ENCODE results near the gene ADK. TPM values are rescaled to one million over a fixed set of nuclear protein-coding genes. Genes with fewer than 3 reads are reported as not detected.

The ADK gene
- total RNA-seq, 1 experiment from 2014 or later = 26.8 TPM

DNA sequence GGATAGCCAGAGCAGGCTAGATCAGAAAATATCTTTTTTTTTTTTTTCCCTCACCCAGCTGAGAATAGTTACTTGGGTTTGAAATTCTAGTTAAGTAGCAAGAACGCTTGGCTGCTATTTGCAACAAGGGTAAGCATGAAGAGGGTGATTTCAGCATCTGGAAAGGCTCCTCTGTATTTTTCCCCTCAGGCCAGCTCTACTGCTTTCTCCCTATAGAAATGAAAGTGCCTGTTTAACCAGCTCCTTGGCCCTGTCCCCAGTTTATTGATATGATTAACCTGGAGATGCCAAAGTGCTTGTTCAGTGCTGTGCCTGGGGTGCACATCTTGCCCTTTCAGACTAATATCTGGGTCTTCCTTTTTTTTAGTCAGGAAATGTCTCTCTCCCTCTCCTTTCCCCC, 37.5 kb upstream of the ADK start:
- Histone ChIP-seq H2AK5ac (ENCODE audit: insufficient read length, low read length) (no peak overlapping the region), H3K23ac (ENCODE audit: insufficient read length, low read depth, low read length) (no peak overlapping the region), H4K20me1 (ENCODE audit: control insufficient read depth, insufficient read depth, insufficient read length) (no peaks in the 10 kb centered on the region), H2BK120ac (ENCODE audit: low read depth, low read length, poor library complexity, severe bottlenecking) (no peak overlapping the region), H3K79me2 (ENCODE audit: insufficient read depth, low read length) (no peaks in the 10 kb centered on the region), H3K4ac (ENCODE audit: low read depth, low read length) (no peak overlapping the region), H3K9ac (ENCODE audit: extremely low read depth, insufficient read length, low read length) (no peak overlapping the region), H3K23me2 (ENCODE audit: insufficient read length, low read depth, low read length, poor library complexity, severe bottlenecking) (no peaks in the 10 kb centered on the region), H2BK15ac (ENCODE audit: low read depth, low read length) (no peak overlapping the region), H3K4me1 (ENCODE audit: insufficient read depth, low read length) (no peaks in the 10 kb centered on the region), H2AFZ (ENCODE audit: low read length) (no peak overlapping the region), H3K27me3 (ENCODE audit: insufficient read depth, low read length) (no peaks in the 10 kb centered on the region), H3K56ac (ENCODE audit: insufficient read length, low read depth, low read length) (no peak overlapping the region), H2BK20ac (ENCODE audit: low read depth, low read length, poor library complexity, severe bottlenecking) (no peak overlapping the region), H4K91ac (ENCODE audit: insufficient read length, low read depth, low read length) (no peak overlapping the region), H3T11ph (ENCODE audit: low read length) (no peak overlapping the region), H3K18ac (ENCODE audit: insufficient read length, low read depth, low read length) (no peak overlapping the region), H2BK5ac (ENCODE audit: insufficient read length, low read length) (no peak overlapping the region), H3K27ac (ENCODE audit: insufficient read length, low read depth, low read length) (no peak overlapping the region), H3K79me1 (ENCODE audit: insufficient read depth, low read depth, low read length, poor library complexity, severe bottlenecking) (peaks cover 3% of the 10 kb centered on the region), H3K9me3 (ENCODE audit: control insufficient read depth, low read depth, low read length) (no peaks in the 10 kb centered on the region), H3K14ac (ENCODE audit: insufficient read depth, low read length) (no peak overlapping the region), H3K4me2 (ENCODE audit: insufficient read depth, insufficient read length, low read length) (no peak overlapping the region), H4K8ac (replicated peaks; ENCODE audit: insufficient read length, low read depth, low read length) (no peak overlapping the region), H4K5ac (ENCODE audit: insufficient read length, low read depth, low read length) (no peak overlapping the region), H2BK12ac (ENCODE audit: insufficient read length, low read depth, low read length) (no peak overlapping the region)
- Mint-ChIP-seq H3K27me3 (ENCODE audit: low read depth) (peaks cover 2% of the 10 kb centered on the region; the same call in 1 of the 2 replicates), H3K4me3 (no peak overlapping the region), H3K9me3 (no peaks in the 10 kb centered on the region), H3K4me1 (no peaks in the 10 kb centered on the region), H3K27ac (peak overlapping the region in 1 of 3 experiments; percentile 81; a peak in 3 of 7 replicates), H3K36me3 (ENCODE audit: insufficient read depth in 1 of 3, low read depth in 3 of 3) (peaks cover 79 to 98% (median 97%) of the 10 kb centered on the region in 3 experiments; a peak in 6 of 7 replicates)
- no peak for DNase-seq
- TF ChIP-seq, protein P1, sequence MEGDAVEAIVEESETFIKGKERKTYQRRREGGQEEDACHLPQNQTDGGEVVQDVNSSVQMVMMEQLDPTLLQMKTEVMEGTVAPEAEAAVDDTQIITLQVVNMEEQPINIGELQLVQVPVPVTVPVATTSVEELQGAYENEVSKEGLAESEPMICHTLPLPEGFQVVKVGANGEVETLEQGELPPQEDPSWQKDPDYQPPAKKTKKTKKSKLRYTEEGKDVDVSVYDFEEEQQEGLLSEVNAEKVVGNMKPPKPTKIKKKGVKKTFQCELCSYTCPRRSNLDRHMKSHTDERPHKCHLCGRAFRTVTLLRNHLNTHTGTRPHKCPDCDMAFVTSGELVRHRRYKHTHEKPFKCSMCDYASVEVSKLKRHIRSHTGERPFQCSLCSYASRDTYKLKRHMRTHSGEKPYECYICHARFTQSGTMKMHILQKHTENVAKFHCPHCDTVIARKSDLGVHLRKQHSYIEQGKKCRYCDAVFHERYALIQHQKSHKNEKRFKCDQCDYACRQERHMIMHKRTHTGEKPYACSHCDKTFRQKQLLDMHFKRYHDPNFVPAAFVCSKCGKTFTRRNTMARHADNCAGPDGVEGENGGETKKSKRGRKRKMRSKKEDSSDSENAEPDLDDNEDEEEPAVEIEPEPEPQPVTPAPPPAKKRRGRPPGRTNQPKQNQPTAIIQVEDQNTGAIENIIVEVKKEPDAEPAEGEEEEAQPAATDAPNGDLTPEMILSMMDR (conservative IDR thresholded peaks at IDR 0.05) = no peak
- no CpG with 5 or more reads among the region's 1 CpG for WGBS (ENCODE audit: extremely low coverage, insufficient read length, low lambda C conversion rate)
